ENCODE measurements around the gene TSPAN31. TPM values are rescaled to one million over a fixed set of nuclear protein-coding genes. Genes with fewer than 3 reads are reported as not detected.

The TSPAN31 gene
- total RNA-seq, 1 donor from 2014 or later = 41.0 TPM

DNA sequence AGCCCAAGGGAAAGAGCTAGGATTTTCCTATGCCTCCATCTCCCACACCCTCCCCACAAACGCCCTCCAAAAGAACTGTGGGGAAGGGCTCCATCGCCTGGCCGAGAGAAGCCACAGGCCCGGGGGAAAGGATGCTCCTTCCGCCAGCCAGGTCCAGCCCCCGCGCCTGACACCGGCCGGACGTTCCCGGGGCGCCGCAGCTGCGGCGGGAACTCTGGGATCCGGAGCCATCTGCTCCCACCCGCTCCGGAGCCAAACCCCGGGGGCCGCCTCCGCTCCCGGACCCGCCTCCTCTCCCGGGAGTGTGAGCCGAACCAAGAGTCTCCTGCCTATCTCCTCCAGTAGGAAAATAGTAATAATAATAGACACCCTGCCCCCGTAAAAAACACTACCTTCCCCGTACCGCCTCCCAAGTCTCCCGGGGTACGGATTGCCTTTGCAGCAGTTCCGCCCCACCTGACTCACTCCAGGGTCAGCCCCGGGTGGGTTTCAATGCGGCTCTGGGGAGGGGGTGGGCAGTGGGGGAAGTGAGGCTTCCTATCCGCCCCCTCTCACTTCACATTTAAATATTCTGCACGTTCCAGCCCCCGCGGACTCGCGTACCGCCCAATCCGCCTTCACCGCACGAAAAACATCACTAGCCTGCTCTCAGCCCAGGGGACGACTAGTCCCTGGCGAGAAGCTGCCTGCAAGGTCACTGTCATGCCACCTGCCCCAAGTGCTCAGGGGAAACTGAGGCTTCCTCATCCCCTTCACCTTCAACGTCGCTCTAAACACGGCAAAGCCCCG is 8.7 kb upstream of the TSPAN31 start:
- peak; percentile 71 for DNase-seq

DNA sequence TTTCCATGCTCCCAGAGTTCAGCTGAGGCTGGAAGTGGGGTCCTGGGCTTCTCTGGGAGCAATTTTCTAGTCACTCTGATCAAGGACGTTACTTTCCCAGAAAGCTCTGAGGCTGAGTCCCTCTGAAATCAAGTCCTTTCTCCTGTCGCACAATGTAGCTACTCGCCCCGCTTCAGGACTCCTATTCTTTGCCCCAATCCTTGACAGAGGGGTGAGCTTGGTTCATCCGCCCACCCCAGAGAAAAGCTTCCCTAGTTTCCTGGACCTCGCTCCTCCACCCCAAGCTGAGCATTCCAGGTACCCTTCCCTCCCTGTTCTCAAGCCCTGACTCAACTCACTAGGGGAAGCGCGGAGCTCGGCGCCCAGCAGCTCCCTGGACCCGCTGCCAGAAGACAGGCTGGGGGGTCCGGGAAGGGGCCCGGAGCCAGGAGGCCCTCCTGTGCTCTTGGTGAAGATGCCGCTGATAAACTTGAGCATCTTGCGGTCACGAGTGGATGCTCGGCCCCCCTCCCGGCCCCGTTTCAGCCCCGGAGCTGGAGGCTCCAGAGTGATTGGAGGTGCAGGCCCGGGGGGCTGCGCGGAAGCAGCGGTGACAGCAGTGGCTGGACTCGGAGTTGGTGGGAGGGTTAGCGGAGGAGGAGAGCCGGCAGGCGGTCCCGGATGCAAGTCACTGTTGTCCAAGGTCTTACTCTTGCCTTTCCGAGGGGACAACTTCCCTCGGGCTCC is 7.9 kb upstream of the TSPAN31 start:
- no peak for DNase-seq

DNA sequence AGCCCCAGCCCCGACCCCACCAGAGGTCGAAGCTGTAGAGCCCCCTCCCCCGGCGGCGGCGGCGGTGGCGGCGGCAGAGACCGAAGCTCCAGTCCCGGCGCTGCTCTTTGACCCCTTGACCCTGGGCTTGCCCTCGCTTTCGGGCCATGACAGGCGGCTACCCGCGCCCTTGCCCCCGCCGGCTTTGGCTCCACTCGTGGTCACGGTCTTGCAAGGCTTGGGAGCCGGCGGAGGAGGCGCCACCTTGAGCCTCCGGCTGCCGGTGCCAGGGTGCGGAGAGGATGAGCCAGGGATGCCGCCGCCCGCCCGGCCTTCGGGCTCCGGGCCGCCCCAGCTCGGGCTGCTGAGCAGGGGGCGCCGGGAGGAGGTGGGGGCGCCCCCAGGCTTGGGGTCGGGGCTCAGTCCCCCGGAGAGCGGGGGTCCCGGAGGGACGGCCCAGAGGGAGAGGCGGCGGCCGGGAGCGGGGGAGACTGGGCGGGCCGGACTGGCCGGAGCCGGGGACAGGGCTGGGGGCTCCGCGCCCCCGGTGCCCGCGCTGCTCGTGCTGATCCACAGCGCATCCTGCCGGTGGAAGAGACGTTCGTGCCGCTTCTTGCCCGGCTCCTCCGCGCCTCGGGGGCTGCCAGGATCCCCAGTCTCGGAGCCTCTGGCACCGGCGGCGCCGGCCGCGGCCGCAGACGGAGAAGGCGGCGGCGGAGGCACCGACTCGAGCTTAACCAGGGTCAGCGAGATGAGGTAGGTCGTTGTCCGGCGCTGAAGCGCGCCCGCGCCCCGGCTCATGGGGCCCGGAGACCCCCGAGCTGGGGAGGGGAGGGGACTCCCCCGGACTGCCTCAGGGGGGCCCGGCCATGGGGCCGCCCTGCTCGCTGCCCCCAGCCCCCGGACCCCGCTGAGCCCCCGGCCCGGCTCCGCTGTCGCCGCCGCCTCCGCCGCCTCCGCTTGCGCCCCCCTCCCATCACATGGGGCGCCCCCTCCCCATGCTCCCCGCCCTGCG is 7.1 kb upstream of the TSPAN31 start:
- no peak for DNase-seq

DNA sequence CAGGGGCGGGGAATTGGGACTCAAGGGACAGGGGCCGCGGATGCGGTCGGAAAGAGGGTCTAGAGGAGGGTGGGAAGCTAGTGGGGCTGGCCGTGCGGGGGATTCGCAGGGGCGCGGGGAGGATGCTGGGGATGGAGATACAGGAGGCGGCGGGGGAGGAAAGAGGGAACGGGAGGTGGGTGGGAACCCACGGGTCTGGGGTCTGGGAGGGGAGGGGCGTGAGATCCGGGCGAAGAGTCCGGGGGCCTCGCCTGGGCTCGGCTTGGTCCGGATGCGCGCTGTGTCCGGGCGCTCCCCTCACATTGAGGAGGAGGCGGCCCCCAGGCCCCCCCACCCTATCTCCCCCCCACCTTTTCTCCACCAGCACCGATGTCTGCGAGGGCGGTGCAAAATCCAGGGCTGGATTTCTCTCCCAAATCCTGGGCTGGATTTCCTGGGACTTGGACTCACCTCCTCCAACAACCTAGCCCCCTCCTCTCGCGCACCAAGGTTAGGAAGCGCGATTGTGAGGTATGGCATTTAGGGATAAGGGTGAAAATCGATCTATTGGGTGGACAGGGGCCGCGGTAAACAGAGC is 6.1 kb upstream of the TSPAN31 start, which contains the start of gene AGAP2:
AGAP2 (minus strand) TSS at position 82 of the 577 bp plus-strand sequence. CDS start 496 bp downstream, outside the sequence.
- peak; percentile 20 for DNase-seq

DNA sequence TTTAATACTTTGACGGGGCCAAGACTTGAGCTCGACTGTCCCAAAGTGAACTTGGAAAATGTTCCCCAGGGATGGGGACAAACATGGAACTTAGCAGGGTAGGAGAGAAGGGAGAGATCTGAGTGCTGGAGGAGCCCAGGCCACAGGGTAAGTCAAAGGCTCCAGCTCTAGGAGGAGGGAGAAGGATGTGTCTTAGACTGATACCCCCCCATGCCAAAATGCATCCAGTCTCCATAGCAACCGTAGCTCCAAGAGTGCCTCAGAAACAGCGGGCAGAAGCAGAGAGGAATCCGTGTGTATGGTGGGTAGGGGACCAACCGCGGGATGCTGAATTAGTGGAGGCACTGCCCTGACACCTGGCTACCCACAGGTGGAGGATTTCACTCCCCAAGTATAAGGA is 5.5 kb upstream of the TSPAN31 start:
- DNase-seq = peak; percentile 26

DNA sequence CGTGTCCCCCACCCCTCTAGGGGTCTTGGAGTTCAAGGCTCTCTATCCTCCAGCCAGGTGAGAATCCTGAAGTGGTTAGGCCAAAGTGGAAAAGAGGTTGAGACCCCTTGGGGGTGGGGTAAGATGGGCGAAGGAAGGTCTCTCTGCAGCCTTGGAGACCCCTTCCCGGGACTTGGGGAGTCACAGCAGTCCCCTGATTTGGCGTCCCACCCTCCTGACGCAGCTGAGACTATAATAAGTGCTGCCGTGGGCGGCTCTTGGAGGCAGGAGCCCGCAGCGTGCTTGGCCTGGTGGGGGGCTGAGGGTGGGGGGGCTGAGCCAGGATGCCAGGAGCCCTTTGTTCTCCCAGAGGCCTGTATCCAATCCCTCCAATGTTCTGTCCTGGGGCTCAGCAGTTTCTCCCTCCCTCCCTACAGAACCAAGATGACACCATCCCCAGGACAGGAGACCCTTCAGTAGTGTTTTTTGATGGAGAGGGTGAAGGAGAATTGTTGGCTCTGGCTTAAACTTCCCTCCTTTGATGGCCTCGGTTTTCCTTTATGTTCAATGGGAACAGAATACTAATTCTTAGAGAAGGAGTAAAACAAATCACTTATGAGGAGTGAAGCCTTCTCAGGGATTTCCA is 4.8 kb upstream of the TSPAN31 start:
- no peak for DNase-seq

DNA sequence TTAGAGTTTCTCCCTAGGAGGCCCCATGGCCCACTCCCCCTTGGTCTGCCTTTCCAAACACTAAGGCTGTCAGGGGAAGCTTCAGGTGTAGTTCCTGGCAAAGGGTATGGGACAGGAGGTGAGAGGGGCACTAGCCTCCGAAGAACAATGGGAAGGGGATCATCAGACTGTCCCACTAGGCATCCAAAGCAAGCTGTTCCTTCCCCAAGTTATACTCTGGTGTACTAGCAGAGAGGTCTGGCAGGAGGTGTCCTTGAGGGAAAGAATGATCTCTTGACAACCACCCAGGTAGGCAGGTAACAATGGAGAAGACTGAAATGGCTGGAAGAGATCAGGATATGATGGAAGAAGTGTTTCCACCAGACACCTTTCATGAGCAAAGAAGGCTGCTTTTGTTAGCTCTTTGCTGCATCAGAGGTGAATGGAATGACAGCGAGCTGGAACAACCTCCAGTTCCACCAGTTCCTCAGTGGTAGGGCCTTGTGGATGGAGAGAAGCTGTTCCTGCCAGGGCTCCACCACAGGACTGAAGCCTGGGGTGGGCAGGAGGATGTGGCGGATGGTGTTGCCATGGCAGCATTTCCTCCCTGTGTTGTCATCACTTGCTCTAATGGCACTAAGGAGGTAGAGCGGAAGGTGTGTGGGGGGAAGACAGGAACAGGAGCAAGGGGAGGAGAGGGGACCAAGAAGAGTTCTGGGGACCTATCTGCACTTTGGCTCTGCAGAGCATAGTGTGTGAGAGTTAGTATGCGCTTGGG is 4.0 kb upstream of the TSPAN31 start:
- peak; percentile 35 for DNase-seq

DNA sequence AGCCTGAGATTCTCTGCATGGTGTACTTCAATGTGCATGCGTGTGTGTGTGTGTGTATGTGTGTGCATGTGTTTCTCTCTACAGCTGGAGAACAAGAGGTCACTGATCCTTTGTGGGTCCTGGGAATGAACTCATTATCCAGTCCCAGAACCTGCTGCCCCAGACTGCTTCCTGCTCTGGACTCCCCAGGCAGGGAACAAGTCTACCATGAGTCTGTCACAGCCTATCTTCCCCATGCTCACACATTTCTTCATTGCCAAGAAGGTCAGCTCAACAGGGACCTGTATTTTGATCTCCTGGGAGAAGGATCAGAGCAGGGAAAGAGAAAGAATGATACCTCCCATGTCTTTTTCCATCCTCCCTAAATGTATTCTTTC is 3.4 kb upstream of the TSPAN31 start:
- no peak for DNase-seq

DNA sequence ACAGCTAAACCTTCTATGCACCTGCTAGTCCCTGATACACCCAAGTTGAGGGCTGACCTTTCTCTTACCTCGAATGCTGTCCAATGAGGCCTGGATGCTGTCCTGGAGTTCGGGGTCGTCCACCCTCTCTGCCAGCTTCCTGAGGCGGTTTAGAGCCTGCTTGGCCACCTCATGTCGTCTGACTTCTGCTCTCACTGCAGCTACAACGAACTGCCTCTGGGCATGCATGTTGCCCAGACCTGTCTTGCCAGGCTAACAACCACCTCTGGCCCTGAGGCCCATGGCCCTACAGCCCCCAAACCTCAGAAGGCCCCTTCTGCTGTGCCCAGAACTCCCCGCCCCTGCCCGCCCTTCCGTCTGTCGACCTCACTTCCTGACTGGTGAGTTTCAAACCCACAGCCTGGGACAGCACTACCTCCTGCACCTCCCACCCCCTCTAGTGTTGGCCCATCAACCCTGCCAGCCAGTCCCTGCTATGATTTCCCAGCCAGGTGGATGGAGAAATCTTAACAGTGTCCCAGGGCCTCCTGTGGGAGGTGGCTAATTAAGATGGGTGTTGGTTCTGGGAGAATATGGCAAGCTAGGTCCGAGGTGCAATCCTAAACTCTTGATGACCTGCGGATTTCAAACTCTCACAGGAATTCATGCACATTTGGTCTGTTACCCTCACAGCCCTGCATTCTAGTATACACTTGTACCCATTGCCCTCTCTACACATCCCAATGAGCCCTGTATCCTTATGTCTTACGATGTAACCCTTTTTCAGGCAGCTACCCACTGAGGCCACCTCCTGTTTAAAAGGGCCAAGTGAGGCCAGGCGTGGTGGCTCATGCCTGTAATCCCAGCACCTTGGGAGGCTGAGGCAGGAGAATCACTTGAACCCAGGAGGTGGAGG is 2.7 kb upstream of the TSPAN31 start:
- no peak for DNase-seq

DNA sequence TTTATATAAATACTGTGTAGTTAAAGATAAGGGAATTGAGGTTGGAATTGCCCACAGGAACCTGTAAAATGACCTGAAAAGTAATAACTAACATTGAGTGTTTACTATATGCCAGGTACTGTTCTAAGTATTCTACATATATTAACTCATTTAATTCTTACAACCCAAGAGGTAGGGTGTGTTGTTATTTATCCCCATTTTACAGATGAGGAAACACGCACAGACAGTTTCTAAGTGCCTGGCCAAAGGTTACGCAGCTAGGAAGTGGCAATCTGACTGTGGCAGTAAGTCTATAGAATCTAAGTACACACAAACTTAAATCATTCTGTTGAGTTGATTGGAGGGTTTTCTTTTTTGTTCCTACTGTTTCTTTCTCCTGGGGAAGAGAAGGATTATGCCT is 1.1 kb upstream of the TSPAN31 start:
- no peak for DNase-seq

DNA sequence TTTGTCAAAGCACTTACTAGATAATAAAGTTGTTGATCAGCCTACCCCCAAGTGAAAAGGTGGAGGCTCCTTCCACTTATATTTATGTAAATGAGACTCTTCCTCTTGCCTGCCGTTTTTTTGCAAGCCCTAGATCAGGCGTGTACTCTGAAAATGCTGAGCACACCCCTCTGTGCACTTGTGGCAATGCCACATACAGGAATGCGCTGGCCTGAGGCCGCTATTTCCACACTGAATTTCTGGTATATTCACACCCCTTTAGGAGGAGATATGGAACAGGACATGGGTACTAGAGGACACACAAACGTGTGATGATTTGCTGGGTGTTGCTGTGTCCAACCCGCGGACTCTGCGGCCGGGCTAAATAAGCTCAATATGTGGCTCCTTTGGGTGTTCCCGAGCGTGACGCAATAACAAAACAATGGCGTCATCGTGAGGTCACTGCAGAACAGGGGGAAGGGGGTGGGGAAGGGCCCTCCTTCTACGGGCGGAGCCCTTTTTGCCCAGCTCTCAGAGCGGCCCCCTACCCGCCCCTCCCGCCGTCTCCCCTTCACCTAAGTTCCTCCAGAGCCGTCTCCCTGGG is 554 bp upstream of the TSPAN31 start:
- DNase-seq = no peak

DNA sequence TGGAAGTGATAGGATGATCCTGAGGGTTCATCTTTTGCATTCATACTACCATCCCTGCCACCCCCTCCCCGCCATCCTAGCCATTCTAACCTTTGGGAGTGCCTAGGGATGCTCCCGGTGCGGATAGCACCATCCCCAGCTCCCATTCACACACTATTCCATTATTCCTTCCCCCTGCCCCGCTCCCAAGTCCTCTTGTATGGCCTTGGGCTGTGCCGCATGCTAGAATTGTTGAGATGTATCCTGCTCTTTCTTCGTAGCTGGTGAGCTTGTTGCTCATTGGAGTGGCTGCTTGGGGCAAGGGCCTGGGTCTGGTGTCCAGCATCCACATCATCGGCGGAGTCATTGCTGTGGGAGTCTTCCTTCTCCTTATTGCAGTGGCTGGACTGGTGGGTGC is 644 bp downstream of the TSPAN31 start:
- DNase-seq = no peak

DNA sequence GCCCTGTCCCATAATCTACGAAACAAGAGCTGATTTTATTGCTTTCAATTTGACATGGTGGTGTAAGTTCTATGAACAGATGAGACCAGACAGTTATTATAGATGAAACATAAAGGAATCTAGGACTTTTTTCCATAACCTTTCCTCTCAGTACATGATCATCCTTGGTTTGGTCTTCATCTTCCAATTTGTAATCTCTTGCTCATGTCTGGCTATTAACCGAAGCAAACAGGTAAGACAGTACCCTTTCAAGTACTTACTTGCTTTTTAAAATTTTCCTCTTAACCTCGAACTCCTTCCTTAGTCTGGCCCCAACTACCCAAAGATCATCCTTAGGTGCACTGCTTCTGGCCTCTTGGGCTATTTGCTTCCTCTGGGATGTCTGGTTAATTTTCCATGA is 1.2 kb downstream of the TSPAN31 start:
- DNase-seq = no peak

DNA sequence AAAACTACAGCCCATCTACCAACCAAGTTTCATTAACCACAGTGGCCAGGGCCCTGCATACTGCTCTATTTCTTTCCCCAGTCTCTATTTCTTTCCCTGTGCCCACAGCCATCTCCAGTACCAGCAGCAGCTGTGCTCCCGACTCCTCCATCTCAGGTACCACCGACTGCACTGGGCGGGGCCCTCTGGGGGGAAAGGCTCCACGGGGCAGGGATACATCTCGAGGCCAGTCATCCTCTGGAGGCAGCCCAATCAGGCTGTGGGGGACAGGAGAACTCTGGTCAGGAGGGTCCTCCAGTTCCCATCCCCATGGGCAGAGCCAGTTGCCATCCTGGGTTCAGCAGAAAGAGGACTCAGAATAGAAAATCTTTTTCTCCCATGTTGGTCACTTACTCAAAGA is 4.2 kb downstream of the TSPAN31 start:
- DNase-seq = no peak

DNA sequence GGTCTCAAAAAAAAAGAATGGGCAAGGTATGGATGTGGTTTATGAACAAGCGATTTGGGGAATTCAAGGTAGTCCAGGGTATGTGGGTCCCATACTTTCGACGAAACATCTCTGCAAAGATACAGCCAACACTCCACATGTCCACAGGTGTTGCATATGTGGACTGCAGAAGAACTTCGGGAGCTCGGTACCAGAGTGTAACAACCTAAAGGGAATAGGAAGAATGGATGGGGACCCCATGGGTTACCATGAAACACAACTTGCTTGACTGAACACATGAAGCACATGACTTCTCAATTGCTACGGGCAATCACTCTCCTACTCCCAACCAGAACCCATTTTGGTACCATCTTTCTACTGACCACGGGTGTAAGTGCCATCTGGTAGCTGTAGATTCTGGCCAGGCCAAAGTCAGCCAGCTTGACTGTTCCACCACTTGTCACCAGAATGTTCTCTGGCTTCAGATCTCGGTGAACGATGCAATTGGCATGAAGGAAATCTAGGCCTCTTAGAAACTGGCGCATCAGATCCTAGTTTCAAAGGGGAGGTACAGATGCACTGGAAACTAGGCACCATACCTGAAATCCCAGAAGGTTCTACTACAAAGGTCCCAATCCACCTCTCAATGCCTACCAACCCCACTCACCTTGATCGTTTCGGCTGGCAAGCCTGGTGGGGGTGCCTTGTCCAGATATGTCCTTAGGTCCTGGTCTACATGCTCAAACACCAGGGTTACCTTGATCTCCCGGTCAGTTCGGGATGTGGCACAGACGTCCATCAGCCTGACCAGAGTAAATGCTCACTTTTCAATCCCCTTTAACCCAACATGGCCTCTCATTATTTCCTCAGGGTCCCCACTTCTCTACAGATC is 6.0 kb downstream of the TSPAN31 start:
- DNase-seq = no peak

DNA sequence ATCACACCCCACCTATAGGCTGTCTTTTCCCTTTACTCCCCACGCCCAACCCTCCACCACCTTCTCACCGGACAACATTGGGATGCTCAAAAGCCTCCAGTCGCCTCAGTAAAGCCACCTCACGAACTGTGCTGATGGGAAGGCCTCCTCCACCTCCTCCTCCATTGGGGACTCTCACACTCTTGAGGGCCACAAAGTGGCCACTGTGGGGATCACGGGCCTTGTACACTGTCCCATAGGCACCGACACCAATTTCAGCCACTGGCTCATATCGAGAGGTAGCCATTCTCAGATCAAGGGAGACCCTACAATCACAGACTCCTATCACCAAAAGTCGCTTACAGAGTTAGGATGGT is 6.6 kb downstream of the TSPAN31 start:
- DNase-seq = no peak

DNA sequence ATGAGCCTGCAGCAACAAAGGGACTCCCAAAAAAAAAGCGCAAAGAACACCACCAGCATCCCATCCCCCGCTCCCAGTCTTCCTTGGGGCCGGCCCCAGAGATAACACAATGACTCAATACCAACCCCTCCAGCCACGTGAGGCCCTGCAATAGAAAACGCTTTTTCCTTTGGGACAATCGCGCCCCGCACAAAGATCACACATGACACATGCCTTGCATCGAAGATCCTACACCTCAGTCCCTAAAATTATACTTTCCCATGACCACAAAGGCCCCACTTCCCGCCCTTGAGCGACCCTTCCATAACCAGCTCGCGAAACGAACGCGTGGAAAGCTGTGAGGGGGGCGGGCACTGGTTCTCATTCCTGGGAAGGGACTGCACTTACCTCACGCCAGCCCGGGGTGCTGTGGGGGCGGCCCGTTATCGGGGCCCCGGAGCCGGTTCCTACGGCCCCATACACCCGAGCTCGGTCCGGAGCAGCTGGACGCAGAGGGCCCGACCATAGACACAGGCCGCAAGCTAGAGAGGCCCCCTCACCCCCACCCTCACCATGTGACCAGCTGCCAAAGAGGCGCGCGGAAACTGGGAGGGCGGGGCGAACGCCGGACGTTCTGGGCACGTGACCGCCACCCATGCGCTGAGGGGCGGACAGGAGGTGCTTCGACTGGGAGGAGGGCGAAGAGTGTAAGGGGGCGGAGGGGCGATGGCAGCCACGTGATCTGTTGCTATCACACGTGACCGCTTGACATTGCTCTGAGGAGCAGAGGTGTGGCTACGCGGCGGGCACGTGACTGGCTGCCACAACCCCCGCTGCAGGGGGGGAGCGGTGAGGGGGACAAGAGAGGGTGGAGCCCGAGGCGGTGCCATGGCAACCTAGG is 7.2 kb downstream of the TSPAN31 start, which contains the start of gene CDK4:
CDK4 (minus strand) TSS at position 523 of the 880 bp plus-strand sequence. CDS start 593 bp downstream, outside the sequence.
- peak; percentile 100 for DNase-seq

Data from occipital lobe (tissue), 2 donors.